Myocyte (in vitro differentiated cells): ENCODE results near the gene ABHD8. TPM values are rescaled to one million over a fixed set of nuclear protein-coding genes. Genes with fewer than 3 reads are reported as not detected.
"Not testable (repeated sequence)": the region's sequence is repeated elsewhere in the genome, so short reads cannot be mapped to it uniquely, and the experiment has no call there.

Experiments used
- DNase-seq: peaks from one replicate; pipeline ENCODE4 v3.0.0-alpha.2; 2012; ENCODE audit warnings: low read depth
- total RNA-seq: library from RNA; depleted of rRNA; stranded (reverse); fragments of >200 nt; gene quantifications from 2 replicates; pipeline ENCODE4 v1.2.3, GENCODE V29; 2014

The ABHD8 gene
- total RNA-seq, 1 donor from 2014 or later: 24.8 TPM

GRCh38 chr19:17300992-17301619, 2.1 kb downstream of the ABHD8 start:
- DNase-seq: no peak

GRCh38 chr19:17296976-17297375, 6.2 kb downstream of the ABHD8 start:
- no peak for DNase-seq

- DNase-seq: peak; percentile 81
These were observed 7.0 kb downstream of the ABHD8 start for GRCh38 chr19:17296273-17296672.

- DNase-seq: not testable (repeated sequence)
These were observed 7.7 kb downstream of the ABHD8 start for GRCh38 chr19:17295551-17295950.

- DNase-seq: no peak
These were observed 9.0 kb downstream of the ABHD8 start for GRCh38 chr19:17294051-17294891.

GRCh38 chr19:17293605-17294004, 9.6 kb downstream of the ABHD8 start:
- DNase-seq: no peak

GRCh38 chr19:17292301-17293074, 10.7 kb downstream of the ABHD8 start:
- no peak for DNase-seq

- DNase-seq: peak; percentile 49
These were observed 13.7 kb downstream of the ABHD8 start for GRCh38 chr19:17289489-17289888.

- DNase-seq: no peak
These were observed 16.5 kb downstream of the ABHD8 start for GRCh38 chr19:17286752-17287151.

- no peak for DNase-seq
These were observed 17.0 kb downstream of the ABHD8 start for GRCh38 chr19:17286263-17286662.

GRCh38 chr19:17285415-17286135, 17.6 kb downstream of the ABHD8 start:
- no peak for DNase-seq

- no peak for DNase-seq
These were observed 19.7 kb downstream of the ABHD8 start for GRCh38 chr19:17283504-17283996.

- peak; percentile 74 for DNase-seq
These were observed 20.6 kb downstream of the ABHD8 start for GRCh38 chr19:17282488-17283125.

- DNase-seq: no peak
These were observed 21.6 kb downstream of the ABHD8 start, which contains the start of gene ANKLE1 for GRCh38 chr19:17281391-17282304. ANKLE1 (plus strand) TSS chr19:17281901; CDS start chr19:17281921, 20 bp downstream.

GRCh38 chr19:17279436-17279835, 23.8 kb downstream of the ABHD8 start:
- DNase-seq: no peak

GRCh38 chr19:17275441-17276175, 27.6 kb downstream of the ABHD8 start:
- no peak for DNase-seq

GRCh38 chr19:17274892-17275291, 28.3 kb downstream of the ABHD8 start:
- DNase-seq: not testable (repeated sequence)

- no peak for DNase-seq
These were observed 34.5 kb downstream of the ABHD8 start for GRCh38 chr19:17268754-17269153.
